ENCODE data around the gene SAMD9L.
"Not testable (repeated sequence)": the region's sequence is repeated elsewhere in the genome, so short reads cannot be mapped to it uniquely, and the experiment has no call there.

SAMD9L gene

DNA sequence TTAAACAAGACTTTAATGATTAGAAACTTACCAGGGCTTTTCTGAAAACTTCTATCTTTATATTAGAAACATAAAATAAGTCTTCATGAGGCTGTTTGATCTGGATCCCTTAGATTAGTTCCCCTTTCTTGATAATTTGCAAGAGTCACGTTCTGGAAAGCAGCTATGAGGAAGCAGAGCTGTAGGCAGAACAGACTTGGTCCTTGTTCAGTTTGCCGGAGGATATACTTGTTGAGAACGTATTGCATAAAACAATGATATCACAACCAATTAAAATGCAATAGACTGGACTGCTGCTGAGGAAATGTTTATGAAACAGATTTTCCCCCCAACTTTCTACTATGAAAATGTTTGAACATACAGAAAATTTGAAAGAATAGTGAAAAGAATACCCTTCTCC, 2.8 kb downstream of the SAMD9L start:
- no peak for DNase-seq

DNA sequence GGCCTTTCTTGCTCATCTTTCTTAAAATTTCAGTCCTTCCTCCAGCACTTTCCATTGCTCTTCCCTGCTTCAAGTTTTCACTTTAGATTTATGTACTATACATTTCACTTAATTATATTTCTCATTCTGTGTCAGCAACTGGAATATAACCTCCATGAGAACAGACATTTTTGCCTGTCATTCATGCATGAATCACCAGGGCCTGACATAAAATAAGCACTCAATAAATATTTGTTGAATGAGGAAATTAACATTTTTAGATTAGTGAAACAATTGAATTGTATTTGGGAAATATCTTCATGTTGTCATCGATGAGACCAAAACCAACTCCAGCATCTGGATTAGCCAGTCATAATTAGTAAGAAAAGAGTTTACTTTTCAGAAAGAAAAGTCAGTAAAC, 6.1 kb downstream of the SAMD9L start:
- no peak for DNase-seq

DNA sequence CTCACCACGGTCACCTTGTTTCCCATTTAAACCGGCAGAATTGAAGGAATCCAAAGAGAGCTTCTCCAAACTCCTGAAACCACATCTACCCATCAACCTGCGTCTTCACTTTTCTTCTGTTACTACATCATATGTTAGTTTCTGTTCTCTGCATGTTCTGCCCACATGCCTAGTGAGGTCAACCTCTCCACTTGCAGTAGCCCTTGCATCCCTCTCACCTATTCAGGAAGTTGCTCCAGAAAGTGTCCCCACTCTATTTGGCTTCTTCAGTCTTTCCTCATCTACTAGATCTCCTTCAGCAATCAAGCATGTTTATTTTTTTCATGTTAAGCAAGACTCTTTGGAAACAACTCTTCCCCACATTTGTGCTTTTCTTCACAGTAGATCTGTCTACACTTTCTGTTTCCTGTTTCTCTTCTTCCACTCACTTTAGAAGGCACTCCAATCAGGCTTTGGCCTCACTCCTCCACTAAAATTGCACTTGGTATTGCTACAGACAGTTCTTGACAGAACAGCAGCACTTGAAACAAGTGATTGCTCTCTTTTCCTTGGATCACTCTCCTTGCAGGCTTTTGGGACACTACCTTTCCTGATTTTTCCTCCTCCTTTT, 7.5 kb downstream of the SAMD9L start:
- DNase-seq: no peak

DNA sequence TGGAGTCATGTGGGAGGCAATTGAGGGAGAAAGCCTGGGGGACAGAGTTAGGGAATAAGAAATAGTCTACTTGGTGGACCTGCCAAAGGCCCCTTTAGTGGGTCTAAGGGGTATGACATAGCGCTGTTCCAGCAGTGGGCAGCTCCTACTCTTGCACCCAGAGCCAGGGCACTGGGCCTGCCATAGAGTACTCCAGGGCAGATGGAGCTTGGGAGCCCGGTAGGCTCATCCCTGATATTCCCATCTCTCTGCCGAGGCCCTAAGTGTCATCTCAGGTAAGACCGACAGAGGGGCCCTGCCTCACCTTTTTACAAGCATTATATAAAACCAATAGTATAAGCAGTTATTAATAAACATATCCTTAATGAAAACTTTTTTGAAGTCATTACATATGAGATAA, 9.6 kb downstream of the SAMD9L start:
- DNase-seq: no peak

DNA sequence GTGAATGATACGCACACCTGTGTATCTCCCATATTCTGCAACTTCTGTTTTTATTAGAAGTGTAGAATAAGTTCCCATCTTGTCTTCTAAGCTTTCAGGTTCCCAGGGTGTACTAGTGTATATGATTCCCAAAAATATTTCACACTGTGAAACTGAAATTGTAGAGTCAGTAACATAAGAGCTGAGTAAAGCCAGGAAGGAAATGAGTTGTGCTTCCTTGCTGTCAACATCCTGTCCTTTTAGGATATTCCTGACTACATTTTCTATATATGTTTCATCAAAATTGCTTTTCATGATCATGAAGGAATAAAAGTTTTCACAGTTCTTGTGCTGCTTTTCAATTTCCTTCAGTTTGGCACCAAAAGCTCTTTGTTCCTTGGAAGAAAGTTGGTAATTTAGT, 15.2 kb downstream of the SAMD9L start:
- DNase-seq: no peak

DNA sequence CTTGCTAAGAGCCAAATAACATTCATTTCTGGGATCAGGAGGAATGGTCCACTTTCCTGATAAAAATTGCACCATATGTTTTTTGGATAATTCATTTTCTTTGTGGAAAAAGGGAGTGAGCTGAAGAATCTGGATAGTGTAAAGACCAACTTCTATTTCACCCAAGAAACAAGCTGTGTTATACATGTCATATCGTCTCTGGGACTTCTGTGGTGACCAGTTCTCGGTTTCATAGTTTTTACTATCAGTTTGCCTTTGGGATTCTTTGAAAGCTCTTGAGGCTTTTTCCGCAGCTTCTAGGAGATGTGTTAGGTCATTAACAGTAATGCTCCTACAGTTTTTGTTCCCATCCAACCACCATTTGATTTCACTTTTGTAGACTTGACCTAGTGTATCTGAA, 16.0 kb downstream of the SAMD9L start:
- DNase-seq: no peak

DNA sequence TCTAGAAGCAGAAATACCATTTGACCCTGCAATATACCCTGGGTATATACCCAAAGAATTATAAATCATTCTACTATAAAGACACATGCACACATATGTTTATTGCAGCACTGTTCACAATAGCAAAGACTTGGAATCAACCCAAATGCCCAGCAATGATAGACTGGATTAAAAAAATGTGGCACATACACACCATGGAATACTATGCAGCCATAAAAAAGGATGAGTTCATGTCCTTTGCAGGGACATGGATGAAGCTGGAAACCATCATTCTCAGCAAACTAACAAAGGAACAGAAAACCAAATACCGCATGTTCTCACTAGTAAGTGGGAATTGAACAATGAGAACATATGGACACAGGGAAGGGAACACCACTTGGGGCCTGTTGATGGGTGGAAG, 21.2 kb downstream of the SAMD9L start:
- not testable (repeated sequence) for DNase-seq

DNA sequence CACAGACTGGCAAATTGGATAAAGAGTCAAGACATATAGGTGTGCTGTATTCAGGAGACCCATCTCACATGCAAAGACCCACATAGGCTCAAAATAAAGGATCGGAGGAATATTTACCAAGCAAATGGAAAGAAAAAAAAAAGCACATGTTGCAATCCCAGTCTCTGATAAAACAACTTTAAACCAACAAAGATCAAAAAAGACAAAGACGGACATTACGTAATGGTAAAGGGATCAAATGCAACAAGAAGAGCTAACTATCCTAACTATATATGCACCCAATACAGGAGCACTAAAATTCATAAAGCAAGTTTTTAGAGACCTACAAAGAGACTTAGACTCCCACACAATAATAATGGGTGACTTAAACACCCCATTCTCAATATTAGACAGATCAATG, 24.7 kb downstream of the SAMD9L start:
- DNase-seq: not testable (repeated sequence)

DNA sequence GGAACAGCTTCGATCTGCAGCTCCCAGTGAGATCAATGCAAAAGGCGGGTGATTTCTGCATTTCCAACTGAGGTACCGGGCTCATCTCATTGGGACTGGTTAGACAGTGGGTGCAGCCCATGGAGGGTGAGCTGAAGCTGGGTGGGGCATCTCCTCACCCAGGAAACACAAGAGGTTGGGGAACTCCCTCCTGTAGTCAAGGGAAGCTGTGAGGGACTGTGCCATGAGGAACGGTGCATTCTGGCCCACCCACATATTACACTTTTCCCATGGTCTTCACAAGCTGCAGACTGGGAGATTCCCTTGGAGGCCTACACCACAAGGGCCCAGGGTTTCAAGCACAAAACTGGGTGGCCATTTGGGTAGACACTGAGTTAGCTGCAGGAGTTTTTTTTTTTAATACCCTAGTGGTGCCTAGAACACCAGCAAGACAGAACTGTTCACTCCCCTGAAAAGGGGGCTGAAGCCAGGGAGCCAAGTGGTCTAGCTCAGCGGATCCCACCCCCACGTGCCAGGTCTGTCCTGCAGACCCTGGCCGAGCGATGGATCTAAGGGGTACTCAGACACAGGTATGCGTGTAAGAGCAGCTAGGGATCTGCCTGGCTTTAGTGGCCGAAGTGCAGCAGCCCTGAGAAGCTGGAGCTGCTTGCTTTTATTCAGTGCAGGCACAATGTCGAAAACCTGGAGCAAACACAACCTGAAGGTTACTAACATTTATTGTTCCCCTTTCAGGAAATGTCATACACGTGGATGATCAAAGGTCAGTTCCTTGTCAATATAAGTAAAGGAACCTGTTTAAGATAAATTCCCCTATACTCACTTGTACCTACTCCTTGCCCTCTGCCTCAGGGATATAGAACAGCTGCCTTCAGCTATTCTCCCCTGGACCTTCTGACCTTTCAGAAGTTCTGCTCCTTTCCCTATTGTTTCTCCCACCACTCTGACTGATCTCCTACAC, 27.3 kb downstream of the SAMD9L start:
- DNase-seq: no peak

DNA sequence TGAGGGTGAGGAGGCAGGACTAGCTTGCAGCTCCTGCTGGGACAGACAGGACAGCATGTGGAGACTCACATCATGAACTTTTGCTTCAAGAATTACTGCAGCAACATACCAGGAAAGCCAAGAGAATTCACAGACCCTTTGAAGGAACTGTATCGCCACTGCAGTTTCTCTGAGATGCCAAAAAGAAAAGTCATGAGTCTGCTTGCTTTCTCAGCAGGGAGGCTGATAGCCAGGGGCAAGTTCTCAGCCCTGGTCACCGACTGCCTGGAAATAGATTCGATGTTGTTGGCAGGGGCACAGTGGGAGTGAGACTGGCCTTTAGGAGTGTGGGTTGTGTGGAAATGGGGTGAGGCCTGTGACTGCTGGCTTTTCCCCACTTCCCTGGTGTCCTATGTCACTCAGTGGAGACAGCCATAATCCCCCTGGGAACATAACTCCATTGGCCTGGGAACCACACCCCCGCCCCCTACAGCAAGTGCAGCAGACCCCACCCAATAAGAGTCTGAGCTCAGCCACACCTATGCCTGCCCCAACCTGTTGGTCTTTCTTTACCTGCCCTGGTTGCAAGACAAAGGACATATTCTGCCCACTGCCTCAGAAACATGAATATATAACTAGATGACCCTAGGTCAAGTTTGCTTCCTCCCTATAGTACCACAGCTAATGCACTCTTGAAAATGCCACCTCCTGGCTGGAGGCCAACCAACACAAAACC, 28.8 kb downstream of the SAMD9L start:
- DNase-seq: no peak

DNA sequence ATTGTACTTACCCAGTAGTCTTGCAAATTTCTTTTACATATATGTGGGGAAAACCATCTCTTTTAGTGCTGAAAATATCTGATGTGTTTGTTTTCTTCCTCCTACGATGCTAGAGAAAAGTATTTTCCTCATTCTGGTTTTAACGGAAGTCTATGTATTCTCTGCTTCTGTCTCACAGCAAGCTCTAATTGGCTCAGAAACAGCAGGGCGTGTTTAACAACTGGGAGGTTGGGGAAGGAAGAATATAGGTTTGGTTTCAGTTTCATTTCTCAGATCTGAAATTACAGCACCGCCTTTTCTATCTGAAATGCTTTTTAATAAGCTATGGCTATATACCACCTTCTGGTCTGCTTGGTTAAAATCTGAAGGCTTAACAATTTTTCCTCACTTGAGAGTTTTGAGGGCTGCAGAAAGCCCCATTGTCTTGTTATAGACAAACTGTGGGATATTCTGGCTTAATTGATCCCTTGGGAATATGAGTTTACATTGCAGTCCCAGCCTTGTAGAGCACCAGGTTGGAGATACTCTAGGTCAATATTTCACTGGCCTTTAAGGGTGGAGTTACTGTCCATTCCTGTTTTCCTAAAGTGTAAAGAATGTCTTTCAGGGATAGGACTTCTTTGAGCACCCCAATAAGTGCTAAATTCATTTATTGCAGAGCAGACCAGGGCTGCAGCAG, 30.2 kb downstream of the SAMD9L start, which contains the start of gene SAMD9:
SAMD9 (minus strand) TSS at position 128 of the 679 bp plus-strand sequence. CDS start 11,882 bp downstream, outside the sequence.
- peak; percentile 28 for DNase-seq

DNA sequence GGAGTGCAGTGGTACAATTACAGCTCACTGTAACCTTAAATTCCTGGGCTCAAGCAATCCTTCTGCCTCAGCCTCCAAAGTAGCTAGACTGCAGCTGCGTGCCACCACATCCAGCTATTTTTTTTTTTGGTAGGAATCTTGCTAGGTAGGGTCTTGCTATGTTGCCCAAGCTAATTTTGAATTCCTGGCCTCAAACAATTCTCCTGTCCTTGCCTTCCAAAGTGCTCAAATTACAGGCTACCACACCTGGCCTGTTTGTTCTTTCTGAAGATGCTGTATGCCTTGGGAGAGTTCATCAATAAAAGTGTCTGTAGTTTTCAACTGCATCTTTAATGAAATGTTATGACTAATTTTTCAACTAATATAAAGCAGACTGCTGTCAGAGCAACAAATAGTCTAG, 30.9 kb downstream of the SAMD9L start:
- DNase-seq: no peak

DNA sequence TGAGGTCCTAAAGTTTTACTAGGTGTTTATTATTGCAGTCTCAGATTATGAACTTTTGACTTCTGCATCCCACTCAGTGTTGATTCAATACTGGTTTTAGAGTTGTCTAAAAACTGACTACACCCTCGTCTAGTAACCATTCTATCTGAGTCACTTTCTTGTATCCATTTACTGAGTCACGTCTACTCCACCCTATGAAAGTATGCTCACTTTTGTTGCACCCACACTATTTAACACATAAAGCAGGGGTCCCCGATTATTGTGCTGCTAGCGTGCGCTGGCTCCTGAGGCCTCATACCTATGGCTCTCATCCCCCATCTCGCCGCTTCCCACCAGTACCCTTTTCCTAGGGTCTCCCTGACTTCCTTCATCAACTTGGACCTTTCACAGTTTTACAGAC, 32.4 kb downstream of the SAMD9L start:
- DNase-seq: no peak

DNA sequence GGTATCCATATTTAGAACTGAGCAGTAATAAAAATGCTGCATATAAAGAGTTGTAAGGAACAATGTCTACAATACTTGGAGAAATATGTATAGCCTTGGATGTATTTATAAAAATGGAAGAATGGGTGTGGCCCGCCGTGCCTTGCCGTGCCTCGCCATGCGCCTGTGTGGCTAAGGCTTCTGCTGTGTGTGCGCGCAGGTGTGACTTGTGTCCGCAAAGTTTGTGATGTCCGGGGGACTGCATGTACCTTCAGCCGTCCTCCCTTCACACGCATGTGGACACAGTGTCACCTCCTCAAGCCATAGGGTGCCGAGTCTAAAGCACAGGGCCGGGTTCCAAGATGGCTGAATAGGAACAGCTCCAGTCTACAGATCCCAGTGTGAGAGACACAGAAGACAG, 40.2 kb downstream of the SAMD9L start:
- no peak for DNase-seq

DNA sequence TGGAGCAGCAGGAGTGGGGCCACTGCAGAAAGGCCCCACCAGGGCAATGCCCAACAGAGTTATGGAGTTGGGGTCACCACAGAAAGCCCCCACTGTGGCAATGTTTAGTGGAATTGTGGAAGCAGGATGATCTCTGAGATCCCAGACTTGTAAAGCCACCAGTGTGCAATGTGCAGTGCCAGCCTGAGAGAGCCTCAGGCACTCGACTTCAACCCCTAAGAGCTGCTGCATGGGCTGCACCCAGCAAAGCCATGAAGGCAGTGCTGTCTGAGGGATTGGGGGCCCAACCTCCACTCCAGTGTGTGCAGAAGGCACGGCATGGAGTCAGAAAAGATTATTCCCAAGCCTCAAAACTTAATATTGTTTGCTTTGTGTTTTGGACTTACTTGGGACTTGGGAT, 50.8 kb downstream of the SAMD9L start:
- DNase-seq: no peak

DNA sequence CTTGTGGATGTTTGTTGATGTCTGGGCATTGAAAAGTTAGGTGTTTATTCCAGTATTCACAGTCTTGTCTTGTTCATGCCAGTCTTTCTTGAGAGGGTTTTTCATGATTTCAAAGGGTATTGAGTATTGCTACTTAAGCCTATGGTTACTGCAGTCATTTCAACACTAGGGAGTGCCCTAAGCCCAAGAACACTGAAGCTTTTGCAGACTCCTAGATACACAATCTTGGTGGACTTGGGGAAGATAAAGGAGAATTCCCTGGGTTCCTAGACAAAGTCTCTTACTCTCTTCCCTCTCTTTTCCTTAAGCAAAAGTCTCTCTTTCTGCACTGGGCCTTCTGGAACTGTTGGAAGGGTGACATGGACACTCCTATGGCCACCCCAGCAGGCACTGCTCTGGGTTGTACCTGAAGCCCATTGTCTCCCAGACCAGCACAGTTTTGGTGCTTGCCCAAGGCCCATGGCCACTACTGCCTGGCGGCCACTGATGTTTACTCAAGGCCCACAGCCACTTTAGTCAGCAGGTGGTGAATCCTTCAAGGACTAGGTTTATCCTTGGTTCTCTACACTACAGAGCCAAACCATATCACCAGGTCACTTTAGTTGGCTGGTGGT, 55.3 kb downstream of the SAMD9L start:
- no peak for DNase-seq

Data from midbrain (tissue), 1 donor.